Keratinocyte (primary cell): ENCODE measurements around the gene TLR4.

Source experiments
- EZH2 ChIP-seq: IDR thresholded peaks from one replicate; pipeline ENCODE4 v1.6.1; 2012; ENCODE audit warnings: inconsistent platforms, mild to moderate bottlenecking, low read length, moderate library complexity
- TF ChIP-seq, protein P1 (sequence below), 3 experiments: IDR thresholded peaks in 1 of 3; conservative IDR thresholded peaks in 1 of 3; optimal IDR thresholded peaks in 1 of 3; 2 replicates in 2 of 3; 3 replicates in 1 of 3; pipeline versions ENCODE3 to v1.5.1; 2011; ENCODE audit warnings: low read length in 3 of 3, mild to moderate bottlenecking in 3 of 3, moderate library complexity in 2 of 3, control low read depth in 1 of 3, inconsistent platforms in 1 of 3; ENCODE audit not compliant: insufficient read depth in 2 of 3; ENCODE audit errors: extremely low read depth in 1 of 3

DNA sequence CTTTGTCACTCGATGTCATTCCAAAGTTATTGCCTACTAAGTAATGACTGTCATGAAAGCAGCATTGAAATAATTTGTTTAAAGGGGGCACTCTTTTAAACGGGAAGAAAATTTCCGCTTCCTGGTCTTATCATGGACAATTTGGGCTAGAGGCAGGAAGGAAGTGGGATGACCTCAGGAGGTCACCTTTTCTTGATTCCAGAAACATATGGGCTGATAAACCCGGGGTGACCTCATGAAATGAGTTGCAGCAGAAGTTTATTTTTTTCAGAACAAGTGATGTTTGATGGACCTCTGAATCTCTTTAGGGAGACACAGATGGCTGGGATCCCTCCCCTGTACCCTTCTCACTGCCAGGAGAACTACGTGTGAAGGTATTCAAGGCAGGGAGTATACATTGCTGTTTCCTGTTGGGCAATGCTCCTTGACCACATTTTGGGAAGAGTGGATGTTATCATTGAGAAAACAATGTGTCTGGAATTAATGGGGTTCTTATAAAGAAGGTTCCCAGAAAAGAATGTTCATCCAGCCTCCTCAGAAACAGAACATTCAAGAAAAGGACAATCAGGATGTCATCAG, 11.3 kb downstream of the TLR4 start:
- no peak for TF ChIP-seq EZH2
- TF ChIP-seq, protein P1, sequence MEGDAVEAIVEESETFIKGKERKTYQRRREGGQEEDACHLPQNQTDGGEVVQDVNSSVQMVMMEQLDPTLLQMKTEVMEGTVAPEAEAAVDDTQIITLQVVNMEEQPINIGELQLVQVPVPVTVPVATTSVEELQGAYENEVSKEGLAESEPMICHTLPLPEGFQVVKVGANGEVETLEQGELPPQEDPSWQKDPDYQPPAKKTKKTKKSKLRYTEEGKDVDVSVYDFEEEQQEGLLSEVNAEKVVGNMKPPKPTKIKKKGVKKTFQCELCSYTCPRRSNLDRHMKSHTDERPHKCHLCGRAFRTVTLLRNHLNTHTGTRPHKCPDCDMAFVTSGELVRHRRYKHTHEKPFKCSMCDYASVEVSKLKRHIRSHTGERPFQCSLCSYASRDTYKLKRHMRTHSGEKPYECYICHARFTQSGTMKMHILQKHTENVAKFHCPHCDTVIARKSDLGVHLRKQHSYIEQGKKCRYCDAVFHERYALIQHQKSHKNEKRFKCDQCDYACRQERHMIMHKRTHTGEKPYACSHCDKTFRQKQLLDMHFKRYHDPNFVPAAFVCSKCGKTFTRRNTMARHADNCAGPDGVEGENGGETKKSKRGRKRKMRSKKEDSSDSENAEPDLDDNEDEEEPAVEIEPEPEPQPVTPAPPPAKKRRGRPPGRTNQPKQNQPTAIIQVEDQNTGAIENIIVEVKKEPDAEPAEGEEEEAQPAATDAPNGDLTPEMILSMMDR (optimal IDR thresholded peaks at IDR 0.05 in 1 of 3, IDR thresholded peaks at IDR 0.05 in 1 of 3, conservative IDR thresholded peaks at IDR 0.05 in 1 of 3; ENCODE audit: extremely low read depth in 1 of 3, insufficient read depth in 2 of 3, low read length in 3 of 3) = no peak
